ENCODE results near the gene RGL2. TPM values are rescaled to one million over a fixed set of nuclear protein-coding genes. Genes with fewer than 3 reads are reported as not detected.
A peak's percentile ranks its signal among the peaks of the same experiment; 100 is the strongest.

The RGL2 gene
- total and polyA plus RNA-seq, 2 donors (not counting 1 experiment from before 2014, with no cell fraction given) = 98.5 to 133 TPM

DNA sequence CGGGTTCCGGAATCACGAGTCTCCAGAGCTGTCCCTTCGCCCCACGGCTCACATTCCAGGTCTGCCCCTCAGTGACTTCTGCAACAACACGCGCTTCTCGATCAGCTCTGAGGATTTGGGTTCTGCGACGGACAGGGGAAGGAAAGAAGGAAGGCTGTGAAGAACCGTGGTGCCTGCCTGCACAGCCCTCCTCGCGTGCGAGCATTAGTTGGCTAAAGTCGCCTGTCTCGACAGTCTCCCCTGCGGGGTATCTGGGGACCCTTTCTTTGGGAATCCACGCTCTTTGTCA is 50.2 kb downstream of the RGL2 start:
- WGBS (ENCODE audit: insufficient coverage) = 2% methylated on average over 17 of the region's 18 CpGs
- Histone ChIP-seq H4K20me1 (ENCODE audit: control insufficient read depth, insufficient read depth, low read length, poor library complexity, severe bottlenecking) (no peaks in the 10 kb centered on the region), H3K9ac (ENCODE audit: low read length) (peak overlapping the region; percentile 73), H3K4me1 (ENCODE audit: control insufficient read depth in 2 of 2, insufficient read depth in 2 of 2, low read length in 2 of 2) (peaks cover 12 to 24% of the 10 kb centered on the region in 2 donors), H2AFZ (ENCODE audit: insufficient read depth, low read depth, low read length, poor library complexity, severe bottlenecking) (peak overlapping the region; percentile 87), H3K36me3 (replicated peaks in 1 of 2; ENCODE audit: control extremely low read depth in 1 of 2, control insufficient read depth in 1 of 2, extremely low read depth in 1 of 2, insufficient read depth in 2 of 2, low read length in 1 of 2) (peaks cover 0 to 9% of the 10 kb centered on the region in 2 experiments), H3K79me2 (ENCODE audit: control insufficient read depth, insufficient read depth, low read length) (peaks cover 9% of the 10 kb centered on the region), H3K9me3 (ENCODE audit: control extremely low read depth in 1 of 3, control insufficient read depth in 2 of 3, insufficient read depth in 1 of 3, low read length in 2 of 3) (no peaks in the 10 kb centered on the region), H3K4me2 (replicated peaks; ENCODE audit: low read depth, low read length, poor library complexity, severe bottlenecking) (peak overlapping the region; percentile 98), H3K27ac (ENCODE audit: low read length in 2 of 2) (peak overlapping the region; percentile 75 to 88), H3K4me3 (ENCODE audit: control extremely low read depth in 1 of 5, extremely low read depth in 1 of 5, insufficient read depth in 1 of 5, low read depth in 2 of 5, low read length in 4 of 5) (peak overlapping the region; percentile 63 to 77 (median 74)), H3K27me3 (replicated peaks in 1 of 4; ENCODE audit: control extremely low read depth in 1 of 4, control insufficient read depth in 3 of 4, insufficient read depth in 4 of 4, low read length in 3 of 4) (peaks cover 0 to 4% (median 0%) of the 10 kb centered on the region in 4 experiments)
- H3K4me3 Mint-ChIP-seq = peak overlapping the region; percentile 97
- ATAC-seq (ENCODE audit: low read depth) (no peak), DNase-seq (no peak)
- TF ChIP-seq, protein P1, sequence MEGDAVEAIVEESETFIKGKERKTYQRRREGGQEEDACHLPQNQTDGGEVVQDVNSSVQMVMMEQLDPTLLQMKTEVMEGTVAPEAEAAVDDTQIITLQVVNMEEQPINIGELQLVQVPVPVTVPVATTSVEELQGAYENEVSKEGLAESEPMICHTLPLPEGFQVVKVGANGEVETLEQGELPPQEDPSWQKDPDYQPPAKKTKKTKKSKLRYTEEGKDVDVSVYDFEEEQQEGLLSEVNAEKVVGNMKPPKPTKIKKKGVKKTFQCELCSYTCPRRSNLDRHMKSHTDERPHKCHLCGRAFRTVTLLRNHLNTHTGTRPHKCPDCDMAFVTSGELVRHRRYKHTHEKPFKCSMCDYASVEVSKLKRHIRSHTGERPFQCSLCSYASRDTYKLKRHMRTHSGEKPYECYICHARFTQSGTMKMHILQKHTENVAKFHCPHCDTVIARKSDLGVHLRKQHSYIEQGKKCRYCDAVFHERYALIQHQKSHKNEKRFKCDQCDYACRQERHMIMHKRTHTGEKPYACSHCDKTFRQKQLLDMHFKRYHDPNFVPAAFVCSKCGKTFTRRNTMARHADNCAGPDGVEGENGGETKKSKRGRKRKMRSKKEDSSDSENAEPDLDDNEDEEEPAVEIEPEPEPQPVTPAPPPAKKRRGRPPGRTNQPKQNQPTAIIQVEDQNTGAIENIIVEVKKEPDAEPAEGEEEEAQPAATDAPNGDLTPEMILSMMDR (IDR thresholded peaks at IDR 0.05) = peak; percentile 70
- TF ChIP-seq EZH2 (IDR thresholded peaks at IDR 0.05; ENCODE audit: borderline replicate concordance, insufficient read depth, low read depth, low read length, poor library complexity, severe bottlenecking) = no peak
- peaks cover 5% of the 10 kb centered on the region for H3K27me3 Mint-ChIP-seq
- H3K4me1 Mint-ChIP-seq = peaks cover 31% of the 10 kb centered on the region
- H3K27ac Mint-ChIP-seq = peak overlapping the region; percentile 97
- ChIA-PET POLR2A (interaction anchor here (0.9 to 1.7 kb wide), 12 partner anchors 23 to 403 kb away, joined by 3 to 12 read pairs (median 3); partner anchors contain the start of genes B3GALT4, HLA-DPB1, HSD17B8 and RING1), CTCF (interaction anchor here (0.8 to 6.0 kb wide), 50 partner anchors 9 to 835 kb away, joined by 3 to 80 read pairs (median 5); partner anchors contain the start of genes B3GALT4, HLA-DPB1, HSD17B8 and PFDN6)
- intact Hi-C loops (cut with micrococcal nuclease) = loop anchor here (1.0 to 10.0 kb wide), 9 partner anchors 40 to 354 kb away; partner anchors contain the start of genes HLA-DMB, PFDN6, RGL2 and WDR46
- H3K9me3 Mint-ChIP-seq (ENCODE audit: insufficient read depth) = no peaks in the 10 kb centered on the region

All from B cell (primary cell).